Stimulated activated CD4-positive, alpha-beta T cell treated with anti-CD3 and anti-CD28 coated beads, Interleukin-2, amount 100 ng/mL, for 48 hours (primary cell): ENCODE data around the gene DLG1.

Source experiments
- DNase-seq, 2 donors: peaks; one replicate each; pipeline ENCODE4 v3.0.0-alpha.2; 2020

Gene DLG1

DNA sequence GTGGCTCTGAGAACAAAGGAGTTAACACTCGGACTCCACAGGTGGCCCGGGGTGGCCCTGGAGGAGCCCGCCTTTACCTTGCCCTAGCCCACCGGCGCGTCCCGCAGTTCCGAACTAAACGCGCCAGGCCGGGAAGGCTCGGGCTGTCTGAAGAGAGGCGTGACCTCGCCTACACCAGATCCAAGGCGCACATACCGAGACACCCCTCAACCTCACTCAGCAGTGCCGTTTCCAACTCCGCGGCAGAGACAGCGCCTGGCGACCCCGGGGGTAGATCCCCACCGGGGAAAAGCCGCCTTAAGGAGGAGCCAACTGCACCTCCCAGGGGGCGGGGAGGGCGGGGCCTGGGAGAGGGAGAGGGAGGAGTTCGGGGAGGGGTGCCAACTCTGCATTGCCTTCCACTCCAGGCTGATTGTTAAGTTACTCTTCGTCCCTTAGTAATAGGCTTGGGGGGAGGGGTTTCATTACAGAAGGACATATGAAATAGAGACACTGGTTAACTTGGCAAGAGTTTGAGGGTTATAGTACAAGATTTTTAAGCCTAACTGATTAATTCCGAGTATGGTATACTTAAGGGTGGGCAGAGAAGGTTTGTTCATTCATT, at the start of gene DLG1:
TSS of gene DLG1 (minus strand) at position 272 of the 604 bp plus-strand sequence. CDS start 1,408 bp downstream, outside the sequence.
- DNase-seq, result peak; percentile 73 to 79

GRCh38 chr3:197348014-197348413, 49.6 kb upstream of the DLG1 start:
- DNase-seq, result no peak

GRCh38 chr3:197345390-197345789, 47.0 kb upstream of the DLG1 start:
- no peak for DNase-seq

DNA sequence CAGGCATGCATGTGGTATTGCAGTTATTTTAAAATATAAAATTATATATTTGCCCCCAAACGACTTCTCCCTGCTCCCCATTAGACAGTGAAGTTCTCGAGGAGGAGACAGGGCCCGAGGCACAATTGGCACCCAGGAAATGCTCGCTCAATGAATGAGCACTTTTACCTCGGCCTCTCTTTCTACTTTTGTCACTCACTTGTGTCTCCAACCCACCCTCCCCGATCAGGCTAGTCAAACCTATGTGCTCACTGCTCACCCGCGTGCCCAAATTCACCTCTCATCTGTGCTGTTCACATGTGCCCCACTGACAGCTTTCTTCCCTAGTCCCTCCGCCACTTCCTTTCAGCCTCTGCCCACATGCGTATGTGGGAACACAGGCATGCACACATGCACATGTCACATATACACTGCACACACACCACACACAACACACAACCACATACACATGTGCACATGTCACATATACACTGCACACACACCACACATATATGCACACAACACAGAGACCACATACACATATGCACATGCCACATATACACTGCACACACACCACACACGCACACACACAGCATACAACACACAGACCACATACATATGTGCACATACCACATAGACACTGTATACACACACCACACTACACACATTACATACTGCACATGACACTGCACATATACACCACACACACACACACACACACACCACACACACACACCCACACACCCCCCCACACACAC, 46.3 kb upstream of the DLG1 start:
- no peak for DNase-seq

GRCh38 chr3:197343656-197344408, 45.4 kb upstream of the DLG1 start:
- DNase-seq, result no peak

- no peak for DNase-seq
Measured at GRCh38 chr3:197343111-197343510, 44.7 kb upstream of the DLG1 start.

DNA sequence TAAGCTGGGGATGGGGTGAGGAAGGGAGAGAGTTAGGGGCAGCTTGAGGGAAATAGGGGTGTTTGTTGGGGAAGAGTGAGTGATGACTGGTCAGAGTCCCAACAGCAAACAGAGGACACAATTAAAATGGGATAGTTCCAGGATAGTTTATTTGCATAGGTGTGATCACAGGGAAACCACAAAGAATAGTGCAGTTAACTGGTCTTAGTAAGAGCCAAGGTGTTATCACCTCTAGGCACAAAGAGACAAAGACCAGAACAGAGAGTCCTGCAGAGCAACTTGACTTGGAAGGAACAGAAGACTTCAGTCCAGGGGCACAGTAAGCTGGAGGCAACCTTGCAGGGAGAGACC, 42.1 kb upstream of the DLG1 start:
- no peak for DNase-seq

DNA sequence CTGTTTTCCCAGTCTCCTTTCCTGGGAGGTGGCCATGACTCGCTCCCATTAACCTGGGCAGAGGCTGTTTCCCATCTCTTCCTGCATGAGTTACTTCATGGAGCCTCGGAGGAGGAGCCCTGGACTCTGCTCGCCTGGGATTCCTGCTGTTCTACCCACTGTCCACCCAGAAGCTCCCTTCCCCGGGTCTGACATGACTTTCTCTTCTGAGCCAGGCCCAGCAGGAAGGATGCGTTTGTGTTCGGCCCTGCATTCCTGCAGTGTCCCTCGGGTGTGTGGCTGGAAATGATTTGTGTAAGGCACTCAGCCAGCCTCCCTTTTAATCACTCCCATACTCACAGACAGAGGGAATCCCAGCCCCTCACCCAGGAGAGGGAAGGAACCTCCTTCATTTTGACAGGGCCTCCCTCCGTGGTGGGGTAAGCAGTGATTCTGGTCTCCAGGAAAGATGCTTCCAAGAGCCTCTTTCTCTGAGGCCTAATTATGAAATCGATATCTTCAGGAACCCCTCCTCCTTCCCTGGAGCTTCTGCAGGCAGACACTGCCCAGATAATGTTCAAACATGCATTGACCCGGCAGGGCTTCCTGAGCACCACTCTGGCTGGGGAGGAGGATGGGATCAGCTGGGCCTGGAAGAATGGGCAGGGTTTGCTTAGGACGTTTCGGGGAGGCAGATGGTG, 41.6 kb upstream of the DLG1 start:
- no peak for DNase-seq

- DNase-seq, result no peak
Measured at GRCh38 chr3:197338586-197338985, 40.2 kb upstream of the DLG1 start.

GRCh38 chr3:197337656-197338055, 39.2 kb upstream of the DLG1 start:
- no peak for DNase-seq

DNA sequence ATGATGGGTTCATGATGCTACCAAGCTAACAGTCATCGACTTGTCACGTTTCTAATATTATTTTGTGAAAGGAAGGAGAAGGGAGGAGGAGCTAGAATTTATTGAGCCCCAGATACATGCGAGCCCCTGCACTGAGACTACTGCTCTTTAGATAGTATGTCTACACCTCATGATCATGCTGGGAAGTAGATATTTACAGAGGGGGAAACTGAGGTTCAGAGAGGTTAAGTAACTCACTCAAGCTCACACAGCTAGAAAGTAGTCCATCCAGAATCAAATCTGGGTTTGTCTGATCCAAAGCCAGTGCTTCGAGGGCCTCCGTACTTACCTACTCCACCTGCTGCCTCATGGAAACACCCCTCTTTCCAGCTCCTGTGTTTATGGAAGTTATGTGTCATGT, 38.8 kb upstream of the DLG1 start:
- no peak for DNase-seq

DNA sequence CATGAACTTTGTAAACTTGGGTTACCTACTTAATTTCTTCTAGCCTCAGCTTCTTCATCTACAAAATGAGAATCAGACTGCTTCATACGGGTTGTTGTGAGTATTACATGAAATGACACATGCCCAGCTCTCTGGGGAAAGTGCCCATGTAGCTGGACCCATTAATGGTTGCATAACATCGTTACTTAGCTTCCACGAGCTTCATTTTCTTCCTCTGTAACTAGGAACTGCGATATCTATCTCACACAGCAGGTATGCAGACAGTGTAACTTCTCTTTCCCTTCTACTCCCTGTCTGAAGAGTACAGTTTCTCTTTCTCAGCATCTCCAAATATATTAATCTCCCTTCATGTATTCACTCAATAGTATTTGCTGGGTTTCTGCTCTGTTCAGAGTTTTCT, 37.9 kb upstream of the DLG1 start:
- no peak for DNase-seq

DNA sequence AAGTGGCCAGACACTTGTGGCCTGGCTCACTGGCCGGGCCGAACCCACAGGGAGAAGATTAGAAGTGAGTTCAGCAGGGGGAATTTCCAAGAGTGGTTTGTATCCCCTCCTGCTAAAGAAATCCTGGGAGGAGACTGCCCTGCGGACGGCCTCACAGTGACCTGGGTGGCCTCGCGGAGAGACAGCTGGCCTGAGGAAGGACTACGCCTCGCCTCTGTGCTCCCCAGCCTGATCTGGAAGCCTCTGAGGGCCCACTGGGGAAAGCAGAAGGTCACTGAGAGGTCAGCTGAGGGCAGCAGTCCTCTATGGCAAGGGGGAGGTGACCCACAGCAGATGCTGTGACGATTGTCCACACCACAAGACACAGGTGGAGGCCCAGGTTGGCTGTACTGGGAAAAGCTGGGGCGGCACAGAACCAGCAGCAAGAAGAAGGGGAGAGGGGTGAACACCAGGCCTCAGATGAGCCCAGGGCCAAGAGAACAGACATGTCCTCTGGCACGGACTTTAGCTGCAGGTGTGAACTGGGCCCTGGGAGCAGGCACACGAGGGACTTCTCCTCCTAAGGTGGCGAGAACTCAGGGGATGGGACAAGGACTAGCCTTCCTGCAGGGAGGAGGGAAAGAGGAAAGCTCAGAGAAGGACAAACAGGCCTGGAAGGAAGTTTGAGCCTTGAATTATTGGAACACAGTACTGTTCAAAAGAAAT, 37.2 kb upstream of the DLG1 start:
- DNase-seq, result no peak

DNA sequence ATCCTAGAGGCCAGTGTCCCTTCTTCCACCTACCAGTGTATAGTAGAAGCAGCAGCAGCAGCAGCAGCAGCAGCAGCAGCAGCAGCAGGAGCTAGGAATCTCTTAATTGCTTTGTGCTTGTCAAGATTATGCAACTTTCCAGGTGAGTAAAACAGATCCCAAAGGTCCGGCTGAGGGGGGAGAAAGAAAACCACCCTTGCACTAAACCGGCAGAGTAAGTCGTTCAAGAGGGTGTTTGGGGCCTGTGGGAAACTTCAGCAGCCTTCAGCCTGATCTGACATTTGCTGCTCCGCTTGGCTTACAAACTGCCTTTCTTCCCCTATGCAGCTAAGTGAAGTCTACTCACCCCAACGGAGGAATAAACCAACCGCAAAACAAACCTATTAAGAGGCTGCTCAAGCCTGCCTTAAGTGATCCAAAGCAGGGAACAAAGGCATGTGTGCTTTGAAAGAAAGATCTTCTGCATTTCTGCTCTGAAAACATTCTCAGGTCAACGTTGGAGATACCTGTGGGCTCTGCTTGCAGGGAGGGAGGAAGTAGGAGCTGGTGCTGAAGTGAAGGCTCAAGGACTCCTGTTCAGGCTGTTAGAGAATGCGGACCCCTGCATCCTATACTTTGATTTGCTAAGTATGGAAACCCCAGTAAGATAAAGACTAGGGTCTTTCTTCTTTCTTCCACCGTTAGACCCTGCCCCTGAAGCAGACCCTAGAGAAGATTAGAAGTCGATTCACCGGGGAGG, 35.7 kb upstream of the DLG1 start:
- no peak for DNase-seq

- DNase-seq, result no peak
Measured at GRCh38 chr3:197331131-197331530, 32.7 kb upstream of the DLG1 start.

DNA sequence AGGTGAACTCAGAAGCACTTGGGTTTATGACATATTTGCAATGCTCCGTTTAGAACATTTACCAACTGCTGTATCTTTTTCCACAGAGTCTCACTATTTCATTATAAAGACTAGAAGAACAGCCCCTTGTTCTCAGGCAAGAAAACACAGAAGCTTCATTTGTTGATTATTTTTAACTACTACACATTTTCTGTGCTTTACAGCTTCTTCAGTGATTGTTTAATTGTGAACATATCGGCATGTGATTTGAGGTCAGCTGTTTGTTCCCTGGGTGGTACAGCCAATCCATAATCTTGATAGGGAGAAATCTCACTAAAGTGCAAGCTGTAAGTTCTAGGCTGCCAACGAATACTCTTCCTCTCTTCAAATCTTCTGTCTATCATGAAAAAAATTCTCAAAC, 31.0 kb upstream of the DLG1 start:
- DNase-seq, result no peak

GRCh38 chr3:197328198-197328597, 29.8 kb upstream of the DLG1 start:
- no peak for DNase-seq

DNA sequence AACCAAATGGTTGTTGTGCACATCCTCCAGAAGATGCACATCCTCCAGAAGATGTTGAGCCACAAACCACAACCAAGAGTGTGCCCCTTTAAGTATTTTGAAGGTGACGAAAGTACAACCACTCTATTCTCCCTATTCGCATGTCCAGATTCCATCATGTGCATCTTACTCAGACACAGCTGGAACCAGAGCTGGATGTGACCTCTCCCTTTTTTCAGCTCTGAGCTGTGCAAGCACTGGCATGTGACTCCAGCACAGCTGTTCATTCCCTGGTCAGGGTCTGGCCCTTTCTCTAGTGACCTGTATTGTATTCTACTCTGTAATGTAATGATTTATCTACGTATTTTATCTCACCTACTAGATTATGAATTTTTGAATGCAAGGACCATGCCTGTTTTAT, 29.3 kb upstream of the DLG1 start:
- DNase-seq, result no peak

DNA sequence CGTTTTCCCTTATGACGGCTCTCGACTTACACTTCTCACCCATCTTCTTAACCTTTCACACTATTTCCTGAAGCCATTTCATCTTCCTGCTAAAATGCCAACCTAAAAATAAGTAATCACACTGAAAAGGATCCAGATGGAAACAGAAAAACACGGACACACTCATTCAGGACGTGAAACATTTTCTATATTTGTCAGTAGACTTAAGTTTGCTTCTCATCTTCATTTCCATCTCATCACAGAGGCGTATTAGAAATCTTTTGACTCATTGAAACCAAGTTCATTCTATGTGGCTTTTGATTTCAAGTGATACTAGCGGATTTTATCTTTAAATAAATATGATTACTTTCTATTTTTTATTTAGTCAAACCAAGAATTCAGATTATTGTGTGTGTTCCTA, 27.4 kb upstream of the DLG1 start:
- DNase-seq, result no peak

DNA sequence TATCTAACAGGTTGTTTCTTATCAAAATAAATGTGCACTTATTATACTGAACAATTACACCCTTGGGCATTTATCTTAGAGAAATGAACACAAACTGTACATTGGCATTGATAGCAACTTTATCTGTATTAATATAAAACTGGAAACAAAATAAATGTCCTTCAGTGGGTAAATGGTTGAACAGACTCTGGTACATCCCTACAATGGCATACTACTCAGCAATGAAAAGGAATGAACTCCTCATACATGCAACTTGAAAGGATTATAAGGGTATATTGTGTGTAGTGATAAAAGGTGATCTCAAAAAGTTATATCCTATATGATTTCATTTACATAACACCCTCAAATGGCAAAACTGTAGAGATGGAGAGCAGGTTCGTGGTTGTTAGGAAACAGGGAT, 23.7 kb upstream of the DLG1 start:
- DNase-seq, result no peak

GRCh38 chr3:197320582-197320981, 22.2 kb upstream of the DLG1 start:
- no peak for DNase-seq

DNA sequence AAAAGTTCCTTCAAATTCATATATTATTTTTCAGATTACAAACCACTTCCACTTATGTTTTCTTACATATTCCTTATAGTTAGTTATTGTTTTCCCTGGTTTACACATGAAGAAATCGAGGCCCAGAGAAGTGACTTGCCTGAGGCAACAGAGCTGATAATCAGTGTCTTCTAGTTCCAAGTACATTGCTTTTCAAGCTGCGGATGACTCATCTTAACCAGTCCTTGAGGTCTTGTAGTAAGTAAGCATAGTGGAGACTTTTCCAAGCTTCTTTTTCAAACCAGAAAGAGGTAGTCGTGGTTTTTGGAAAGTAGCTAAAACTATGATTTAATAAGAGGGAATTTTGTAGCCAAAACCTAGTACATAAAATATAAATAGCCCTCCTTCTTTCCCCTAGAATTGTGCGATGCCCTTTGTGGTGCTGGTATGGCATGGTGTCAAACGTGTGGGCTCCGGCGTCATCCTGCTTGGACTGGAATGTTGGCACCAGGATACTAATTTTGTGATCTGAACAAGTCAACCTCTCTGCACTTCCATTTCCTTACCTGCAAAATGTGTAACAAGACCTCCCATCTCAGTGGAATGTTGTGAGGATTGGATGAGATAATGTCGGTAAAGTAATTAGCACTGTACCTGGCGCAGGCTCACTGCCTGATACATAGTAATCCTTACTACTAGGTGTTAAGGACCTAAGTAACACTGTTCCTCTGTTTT, 19.0 kb upstream of the DLG1 start:
- no peak for DNase-seq
